K562 (cell line): ENCODE data around the gene CERCAM. TPM values are rescaled to one million over a fixed set of nuclear protein-coding genes. Genes with fewer than 3 reads are reported as not detected.

ENCODE experiments used
- ATF7 ChIP-seq: fragments of 450-650 bp; IDR thresholded peaks from 2 replicates; pipeline ENCODE4 v1.7.1; 2014; ENCODE audit warnings: mild to moderate bottlenecking, moderate library complexity
- CBFA2T2 ChIP-seq: fragments of 450-650 bp; conservative IDR thresholded peaks from 2 replicates; pipeline ENCODE4 v1.6.1; 2017; ENCODE audit warnings: mild to moderate bottlenecking
- CHD2 ChIP-seq: IDR thresholded peaks from 2 replicates; pipeline ENCODE4 v1.6.1; 2011; ENCODE audit warnings: low read depth, low read length
- CTCF ChIP-seq, 3 experiments: IDR thresholded peaks in 2 of 3; conservative IDR thresholded peaks in 1 of 3; 2 replicates each; pipeline ENCODE4 v1.5.1; 2011 to 2012; ENCODE audit warnings: low read length in 3 of 3, mild to moderate bottlenecking in 3 of 3, control low read depth in 2 of 3, improper control_type of control experiment in 1 of 3, inconsistent platforms in 1 of 3, low read depth in 1 of 3, mixed read lengths in 1 of 3, moderate library complexity in 1 of 3; ENCODE audit not compliant: insufficient read depth in 2 of 3
- ETV5 ChIP-seq: sonication (generic); formaldehyde crosslinking; IDR thresholded peaks from 2 replicates; pipeline ENCODE4 v1.4.0; 2020; ENCODE audit warnings: low read depth, mild to moderate bottlenecking, missing genetic modification reagents
- IFI16 ChIP-seq: fragments of 250-450 bp; sonication (Bioruptor Pico); IDR thresholded peaks from 2 replicates; pipeline ENCODE4 v2.1.2; 2022; ENCODE audit warnings: mild to moderate bottlenecking, inconsistent platforms
- MBD2 ChIP-seq: sonication (generic); IDR thresholded peaks from 2 replicates; pipeline ENCODE4 v1.6.1; 2016; ENCODE audit warnings: low read depth, borderline replicate concordance
- NCOA4 ChIP-seq: fragments of 450-650 bp; IDR thresholded peaks from 2 replicates; pipeline ENCODE4 v1.6.1; 2018; ENCODE audit warnings: mild to moderate bottlenecking; ENCODE audit not compliant: partially characterized antibody
- NFATC3 ChIP-seq: fragments of 450-650 bp; IDR thresholded peaks from 2 replicates; pipeline ENCODE4 v1.6.1; 2017; ENCODE audit warnings: mild to moderate bottlenecking
- NFIC ChIP-seq: fragments of 450-650 bp; IDR thresholded peaks from 2 replicates; pipeline ENCODE4 v1.6.1; 2017; ENCODE audit warnings: mild to moderate bottlenecking, inconsistent platforms
- RB1 ChIP-seq: fragments of 450-650 bp; IDR thresholded peaks from 2 replicates; pipeline ENCODE4 v1.6.1; 2017; ENCODE audit warnings: low read depth, mild to moderate bottlenecking
- RBM22 ChIP-seq: fragments of 200-400 bp; formaldehyde crosslinking; IDR thresholded peaks from 2 replicates; pipeline ENCODE4 v1.6.1; 2018; ENCODE audit warnings: low read length, low read depth; ENCODE audit not compliant: poor library complexity, severe bottlenecking
- SRSF1 ChIP-seq: fragments of 200-400 bp; formaldehyde crosslinking; IDR thresholded peaks from 2 replicates; pipeline ENCODE4 v1.6.1; 2017; ENCODE audit warnings: mild to moderate bottlenecking, low read depth, low read length, moderate library complexity
- TFE3 ChIP-seq: fragments of 450-650 bp; formaldehyde crosslinking; IDR thresholded peaks from 2 replicates; pipeline ENCODE4 v1.4.0; 2020; ENCODE audit warnings: mild to moderate bottlenecking, mixed read lengths
- WHSC1 ChIP-seq: IDR thresholded peaks from one replicate; pipeline ENCODE4 v1.6.1; 2012; ENCODE audit warnings: low read length, control low read depth, inconsistent platforms
- polyA plus RNA-seq, 8 experiments: library from polyadenylated mRNA; depleted of rRNA in 4 of 8; stranded (reverse) in 5 of 8; unstranded in 3 of 8; fragments of >200 nt; fragmentation: Nextera tagmentation in 2 of 8; fragmentation: Illumina TruSeq in 1 of 8; extraction: Ambion mirVana in 2 of 8; extraction: Trizol in 1 of 8; gene quantifications; 2 replicates each; pipeline versions ENCODE4 v1.2.1 to v1.2.3, GENCODE V29; 2011 to 2014; ENCODE audit warnings: inconsistent platforms in 1 of 8, missing spikeins in 1 of 8
- total RNA-seq, 7 experiments: library from RNA; depleted of rRNA in 6 of 7; stranded (reverse); fragments of >200 nt in 6 of 7; fragmentation: Illumina TruSeq in 2 of 7; extraction: Trizol in 2 of 7; gene quantifications; 2 replicates each; pipeline versions ENCODE4 v1.2.1 to v1.2.3, GENCODE V29; 2011 to 2021; ENCODE audit warnings: low replicate concordance in 1 of 7
- TF ChIP-seq, protein P1 (sequence below): fragments of 450-650 bp; IDR thresholded peaks from 2 replicates; pipeline ENCODE4 v1.6.1; 2016; ENCODE audit warnings: low read depth

The CERCAM gene
- total and polyA plus RNA-seq, 9 of the 15 experiments (the other 6 are each of a cell fraction or from before 2014, with no cell fraction given), result 0.75 to 24.0 (median 18.0) TPM

DNA sequence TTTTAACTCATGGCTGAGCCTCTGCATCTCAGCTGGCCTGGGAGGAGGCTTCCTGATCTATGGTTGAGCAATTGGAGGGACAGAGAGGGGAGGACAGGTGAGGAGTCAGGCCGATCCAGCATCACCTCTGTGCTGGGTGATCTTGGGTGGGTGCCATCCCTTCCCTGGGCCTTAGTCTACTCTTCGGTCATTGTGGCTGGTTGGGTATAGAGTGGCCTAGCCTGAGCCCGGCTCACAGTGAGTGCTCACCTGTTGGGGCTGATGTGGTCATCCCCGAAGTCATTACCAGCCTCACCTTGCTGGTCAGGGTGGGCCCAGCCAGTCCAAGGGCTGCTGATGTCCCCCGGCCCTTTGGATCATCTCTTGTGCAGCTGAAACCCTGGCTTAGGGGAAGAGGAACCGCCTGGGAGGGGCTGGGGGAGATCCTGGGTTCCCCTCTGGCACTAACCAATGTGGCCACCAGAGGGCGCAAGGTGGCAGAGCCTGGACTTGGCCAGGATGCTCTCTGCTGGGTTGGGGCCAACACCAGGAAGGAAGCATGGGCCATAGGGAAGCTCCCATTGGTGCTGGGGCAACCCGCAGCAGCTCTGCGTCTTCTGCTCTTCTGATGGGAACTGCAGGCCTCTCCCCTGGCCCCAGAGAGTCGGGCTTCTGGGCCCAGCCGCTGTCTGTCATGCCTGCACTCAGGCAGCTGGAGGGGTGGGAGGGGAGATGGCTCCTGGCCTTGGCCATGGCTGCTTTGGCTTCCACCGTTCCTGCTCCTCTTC lies 17.9 kb downstream of the CERCAM start (continued):
- TF ChIP-seq WHSC1 (no peak), NCOA4 (no peak), MBD2 (no peak), SRSF1 (no peak), RBM22 (no peak), ETV5 (CRISPR knock-in tag) (0 out of 2 replicates have a peak, but pooled peaks have one; percentile 37), NFATC3 (no peak), CHD2 (no peak), ATF7 (no peak), TFE3 (CRISPR knock-in tag) (no peak), IFI16 (no peak), NFIC (peak; percentile 93), CTCF (IDR thresholded peaks at IDR 0.05 in 2 of 3, conservative IDR thresholded peaks at IDR 0.05 in 1 of 3; ENCODE audit: insufficient read depth in 2 of 3, low read depth in 1 of 3, low read length in 3 of 3) (peak; percentile 88 to 92 (median 90)), CBFA2T2 (no peak), RB1 (peak; percentile 66; the same call in 1 of the 2 replicates)
- TF ChIP-seq, protein P1, sequence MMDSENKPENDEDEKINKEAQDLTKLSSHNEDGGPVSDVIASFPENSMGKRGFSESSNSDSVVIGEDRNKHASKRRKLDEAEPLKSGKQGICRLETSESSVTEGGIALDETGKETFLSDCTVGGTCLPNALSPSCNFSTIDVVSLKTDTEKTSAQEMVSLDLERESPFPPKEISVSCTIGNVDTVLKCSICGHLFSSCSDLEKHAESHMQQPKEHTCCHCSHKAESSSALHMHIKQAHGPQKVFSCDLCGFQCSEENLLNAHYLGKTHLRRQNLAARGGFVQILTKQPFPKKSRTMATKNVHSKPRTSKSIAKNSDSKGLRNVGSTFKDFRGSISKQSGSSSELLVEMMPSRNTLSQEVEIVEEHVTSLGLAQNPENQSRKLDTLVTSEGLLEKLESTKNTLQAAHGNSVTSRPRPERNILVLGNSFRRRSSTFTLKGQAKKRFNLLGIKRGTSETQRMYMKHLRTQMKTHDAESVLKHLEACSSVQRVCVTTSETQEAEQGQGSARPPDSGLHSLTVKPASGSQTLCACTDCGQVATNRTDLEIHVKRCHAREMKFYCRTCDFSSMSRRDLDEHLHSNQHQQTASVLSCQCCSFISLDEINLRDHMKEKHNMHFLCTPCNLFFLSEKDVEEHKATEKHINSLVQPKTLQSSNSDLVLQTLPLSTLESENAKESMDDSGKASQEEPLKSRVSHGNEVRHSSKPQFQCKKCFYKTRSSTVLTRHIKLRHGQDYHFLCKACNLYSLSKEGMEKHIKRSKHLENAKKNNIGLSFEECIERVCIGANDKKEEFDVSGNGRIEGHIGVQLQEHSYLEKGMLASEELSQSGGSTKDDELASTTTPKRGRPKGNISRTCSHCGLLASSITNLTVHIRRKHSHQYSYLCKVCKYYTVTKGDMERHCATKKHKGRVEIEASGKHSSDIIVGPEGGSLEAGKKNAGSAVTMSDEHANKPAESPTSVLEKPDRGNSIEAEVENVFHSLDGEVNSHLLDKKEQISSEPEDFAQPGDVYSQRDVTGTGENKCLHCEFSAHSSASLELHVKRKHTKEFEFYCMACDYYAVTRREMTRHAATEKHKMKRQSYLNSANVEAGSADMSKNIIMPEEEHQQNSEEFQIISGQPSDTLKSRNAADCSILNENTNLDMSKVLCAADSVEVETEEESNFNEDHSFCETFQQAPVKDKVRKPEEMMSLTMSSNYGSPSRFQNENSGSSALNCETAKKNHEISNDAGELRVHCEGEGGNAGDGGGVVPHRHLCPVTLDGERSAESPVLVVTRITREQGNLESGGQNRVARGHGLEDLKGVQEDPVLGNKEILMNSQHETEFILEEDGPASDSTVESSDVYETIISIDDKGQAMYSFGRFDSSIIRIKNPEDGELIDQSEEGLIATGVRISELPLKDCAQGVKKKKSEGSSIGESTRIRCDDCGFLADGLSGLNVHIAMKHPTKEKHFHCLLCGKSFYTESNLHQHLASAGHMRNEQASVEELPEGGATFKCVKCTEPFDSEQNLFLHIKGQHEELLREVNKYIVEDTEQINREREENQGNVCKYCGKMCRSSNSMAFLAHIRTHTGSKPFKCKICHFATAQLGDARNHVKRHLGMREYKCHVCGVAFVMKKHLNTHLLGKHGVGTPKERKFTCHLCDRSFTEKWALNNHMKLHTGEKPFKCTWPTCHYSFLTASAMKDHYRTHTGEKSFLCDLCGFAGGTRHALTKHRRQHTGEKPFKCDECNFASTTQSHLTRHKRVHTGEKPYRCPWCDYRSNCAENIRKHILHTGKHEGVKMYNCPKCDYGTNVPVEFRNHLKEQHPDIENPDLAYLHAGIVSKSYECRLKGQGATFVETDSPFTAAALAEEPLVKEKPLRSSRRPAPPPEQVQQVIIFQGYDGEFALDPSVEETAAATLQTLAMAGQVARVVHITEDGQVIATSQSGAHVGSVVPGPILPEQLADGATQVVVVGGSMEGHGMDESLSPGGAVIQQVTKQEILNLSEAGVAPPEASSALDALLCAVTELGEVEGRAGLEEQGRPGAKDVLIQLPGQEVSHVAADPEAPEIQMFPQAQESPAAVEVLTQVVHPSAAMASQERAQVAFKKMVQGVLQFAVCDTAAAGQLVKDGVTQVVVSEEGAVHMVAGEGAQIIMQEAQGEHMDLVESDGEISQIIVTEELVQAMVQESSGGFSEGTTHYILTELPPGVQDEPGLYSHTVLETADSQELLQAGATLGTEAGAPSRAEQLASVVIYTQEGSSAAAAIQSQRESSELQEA, result no peak
